T-helper 17 cell (primary cell): Measurements from ENCODE around the gene TNFRSF13B. TPM values are rescaled to one million over a fixed set of nuclear protein-coding genes. Genes with fewer than 3 reads are reported as not detected.
"Not testable (repeated sequence)": the region's sequence is repeated elsewhere in the genome, so short reads cannot be mapped to it uniquely, and the experiment has no call there.

Experiments used
- ATAC-seq: fragments of 150-1000 bp; cut with Tn5 transposase; 2 replicates; pipeline ENCODE4 v1.10.0; 2021; ENCODE audit warnings: mild to moderate bottlenecking, moderate library complexity
- DNase-seq, 3 donors: peaks; one replicate each; pipeline versions ENCODE4 v3.0.0 to v3.0.0-alpha.2; 2020 to 2021
- H3K9me3 ChIP-seq: one replicate; pipeline ENCODE4 v1.7.0; 2013; ENCODE audit warnings: low read length, mild to moderate bottlenecking; ENCODE audit not compliant: control insufficient read depth, poor library complexity, severe bottlenecking
- H3K27ac Mint-ChIP-seq: one replicate; pipeline ENCODE4 v1.8.0; 2022; ENCODE audit warnings: mild to moderate bottlenecking, moderate library complexity, mixed read lengths
- H3K27me3 Mint-ChIP-seq: one replicate; pipeline ENCODE4 v1.8.0; 2022; ENCODE audit warnings: mixed read lengths
- H3K36me3 Mint-ChIP-seq: one replicate; pipeline ENCODE4 v1.8.0; 2022; ENCODE audit warnings: low read depth, mixed read lengths
- H3K4me1 Mint-ChIP-seq: one replicate; pipeline ENCODE4 v1.8.0; 2022; ENCODE audit warnings: mild to moderate bottlenecking, mixed read lengths
- H3K4me3 Mint-ChIP-seq: one replicate; pipeline ENCODE4 v1.8.0; 2022; ENCODE audit warnings: mild to moderate bottlenecking, moderate library complexity, mixed read lengths
- total RNA-seq, 4 donors: library from RNA in 2 of 4; stranded (reverse) in 2 of 4; gene quantifications; one replicate each; pipeline ENCODE4 v1.2.3 and lab custom pipeline; 2022 to 2026

TNFRSF13B gene
- total RNA-seq, 2 donors from 2014 or later = 1.1 TPM; not detected in 1

DNA sequence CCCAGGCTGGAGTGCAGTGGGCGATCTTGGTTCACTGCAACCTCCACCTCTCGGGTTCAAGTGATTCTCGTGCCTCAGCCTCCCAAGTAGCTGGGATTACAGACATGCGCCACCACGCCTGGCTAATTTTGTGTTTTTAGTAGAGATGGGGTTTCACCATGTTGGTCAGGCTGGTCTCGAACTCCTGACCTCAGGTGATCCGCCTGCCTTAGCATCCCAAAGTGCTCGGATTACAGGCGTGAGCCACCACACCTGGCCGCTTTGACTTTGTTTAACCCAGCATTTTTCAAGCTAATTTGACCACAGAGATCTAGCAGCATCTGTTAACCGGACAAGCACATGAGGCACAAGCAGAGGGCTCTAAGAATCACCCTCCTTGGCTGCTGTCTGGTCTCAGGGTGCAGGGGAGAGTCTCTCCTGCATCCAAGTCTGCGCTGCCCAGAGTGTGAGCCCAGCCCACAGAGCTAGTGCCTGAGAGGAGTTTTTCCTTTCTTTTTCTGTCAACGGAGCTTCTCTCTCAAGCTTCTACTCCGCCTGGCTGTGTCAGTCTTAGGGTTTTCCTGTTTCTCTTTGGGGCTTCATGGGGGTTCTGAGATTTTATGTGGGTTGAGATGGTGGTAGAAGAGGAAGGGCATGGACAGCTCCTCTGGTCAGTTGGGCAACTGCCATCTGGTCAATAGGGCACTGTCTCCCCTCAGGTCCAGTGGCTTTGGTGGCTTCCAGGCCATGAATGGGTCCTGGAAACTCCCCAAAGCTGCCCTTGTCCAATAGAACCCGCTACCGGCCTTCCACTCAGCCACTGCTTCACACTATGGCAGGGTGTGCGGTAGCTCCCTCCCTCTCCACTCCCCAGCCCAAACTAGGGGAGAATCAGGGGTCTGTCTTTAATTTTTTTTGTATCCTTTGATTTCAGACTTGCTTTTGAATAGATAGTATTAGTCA is 59.6 kb downstream of the TNFRSF13B start:
- Mint-ChIP-seq H3K27ac (no peak overlapping the region), H3K4me3 (no peak overlapping the region), H3K36me3 (peaks cover 4% of the 10 kb centered on the region), H3K4me1 (peaks cover 10% of the 10 kb centered on the region), H3K27me3 (peaks cover 32% of the 10 kb centered on the region)
- no peaks in the 10 kb centered on the region for H3K9me3 ChIP-seq
- DNase-seq (no peak), ATAC-seq (no peak)

DNA sequence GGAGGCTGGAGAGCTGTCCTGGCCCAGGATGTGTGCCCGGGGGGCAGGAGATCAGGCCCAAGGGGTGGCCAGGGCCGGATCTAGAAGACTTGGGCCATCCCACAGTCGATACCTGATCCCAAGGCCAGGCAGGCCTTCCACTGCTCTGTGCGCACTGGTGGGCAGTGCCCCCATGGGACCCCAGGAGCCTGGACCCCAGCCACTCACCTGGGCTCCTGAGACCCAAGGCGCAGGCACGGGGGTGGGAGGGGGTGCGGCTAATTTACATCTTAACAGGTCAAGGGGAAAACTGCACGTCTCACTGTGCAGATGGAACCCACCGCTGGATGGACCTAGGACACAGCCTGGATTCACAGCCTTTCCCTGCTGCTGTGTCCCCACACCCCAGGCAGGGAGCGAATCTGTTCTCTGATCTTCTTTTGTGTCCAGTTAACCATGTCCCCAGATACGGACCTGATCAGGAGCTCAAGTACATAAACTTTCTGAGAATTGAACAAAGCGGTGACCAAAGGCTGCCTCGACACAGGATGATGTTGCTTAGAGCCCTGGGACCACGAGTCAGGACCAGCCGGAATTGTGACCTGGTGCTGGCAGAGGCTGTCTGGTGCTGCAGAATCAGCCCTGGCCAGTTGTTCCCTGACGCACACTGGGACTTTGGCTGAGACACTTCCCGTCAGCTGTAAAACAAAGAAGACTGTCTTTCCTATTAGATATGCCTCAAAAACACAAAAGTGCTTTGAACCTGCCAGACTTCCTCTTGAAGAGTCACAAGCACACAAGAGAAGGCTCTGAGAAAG is 60.6 kb downstream of the TNFRSF13B start:
- Mint-ChIP-seq H3K27me3 (peaks cover 38% of the 10 kb centered on the region), H3K36me3 (peaks cover 4% of the 10 kb centered on the region), H3K27ac (no peak overlapping the region), H3K4me1 (peaks cover 19% of the 10 kb centered on the region), H3K4me3 (no peak overlapping the region)
- no peak for DNase-seq
- no peak for ATAC-seq
- H3K9me3 ChIP-seq = no peaks in the 10 kb centered on the region

- Mint-ChIP-seq H3K4me1 (peaks cover 19% of the 10 kb centered on the region), H3K27me3 (peaks cover 48% of the 10 kb centered on the region), H3K4me3 (no peak overlapping the region), H3K27ac (no peak overlapping the region), H3K36me3 (peaks cover 4% of the 10 kb centered on the region)
- ATAC-seq (no peak), DNase-seq (no peak)
- no peaks in the 10 kb centered on the region for H3K9me3 ChIP-seq
These were observed 61.6 kb downstream of the TNFRSF13B start for GRCh38 chr17:16910341-16910740.

DNA sequence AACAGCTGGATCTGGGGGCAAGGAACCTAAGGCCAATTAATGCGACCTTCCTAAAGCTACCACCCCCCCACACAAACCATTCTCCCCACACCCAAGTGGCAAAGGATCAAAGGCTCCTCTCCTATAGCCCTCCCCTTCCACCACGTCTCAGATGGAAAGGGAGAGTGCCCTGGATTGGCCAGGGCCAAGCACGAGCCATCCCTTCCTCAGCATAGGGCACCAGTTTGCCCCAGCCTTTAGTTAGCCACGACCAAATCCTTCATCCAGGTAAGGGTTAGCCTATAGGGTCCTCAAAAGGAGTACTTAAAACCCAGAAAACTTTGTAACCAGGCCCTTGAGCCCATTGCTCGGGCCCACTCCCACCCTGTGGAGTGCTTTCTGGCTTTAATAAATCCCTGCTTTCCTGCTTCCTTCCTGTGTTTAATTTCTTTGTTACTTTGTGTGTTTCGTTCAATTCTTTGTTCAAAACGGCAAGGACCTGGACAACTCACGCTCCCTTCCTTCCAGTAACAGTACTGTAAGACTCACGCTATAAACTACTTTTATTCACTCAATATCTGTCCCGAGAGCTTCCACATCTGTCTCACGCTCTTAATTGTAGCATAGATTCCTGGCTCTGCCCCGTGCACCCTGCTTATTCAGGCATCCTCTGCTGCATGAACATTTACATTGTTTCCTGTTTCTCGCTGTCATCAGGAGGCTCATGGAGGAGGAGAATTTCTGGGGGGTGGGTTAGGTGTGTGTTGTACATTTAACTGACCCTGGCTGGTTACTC is 62.3 kb downstream of the TNFRSF13B start:
- DNase-seq = no peak
- Mint-ChIP-seq H3K4me3 (no peak overlapping the region), H3K27ac (no peak overlapping the region), H3K27me3 (peaks cover 52% of the 10 kb centered on the region), H3K4me1 (peaks cover 19% of the 10 kb centered on the region), H3K36me3 (peaks cover 4% of the 10 kb centered on the region)
- no peak for ATAC-seq
- no peaks in the 10 kb centered on the region for H3K9me3 ChIP-seq

- H3K9me3 ChIP-seq = no peaks in the 10 kb centered on the region
- DNase-seq (no peak), ATAC-seq (no peak)
- Mint-ChIP-seq H3K4me1 (peaks cover 19% of the 10 kb centered on the region), H3K36me3 (peaks cover 4% of the 10 kb centered on the region), H3K27ac (no peak overlapping the region), H3K27me3 (peaks cover 64% of the 10 kb centered on the region), H3K4me3 (no peak overlapping the region)
These were observed 63.6 kb downstream of the TNFRSF13B start for GRCh38 chr17:16908273-16908672.

GRCh38 chr17:16906680-16907079 is 65.2 kb downstream of the TNFRSF13B start:
- no peaks in the 10 kb centered on the region for H3K9me3 ChIP-seq
- DNase-seq = no peak
- peaks cover 4% of the 10 kb centered on the region for H3K36me3 Mint-ChIP-seq
- peaks cover 68% of the 10 kb centered on the region for H3K27me3 Mint-ChIP-seq
- H3K27ac Mint-ChIP-seq = no peak overlapping the region
- H3K4me3 Mint-ChIP-seq = peak overlapping the region; percentile 46
- ATAC-seq = no peak
- peaks cover 19% of the 10 kb centered on the region for H3K4me1 Mint-ChIP-seq

DNA sequence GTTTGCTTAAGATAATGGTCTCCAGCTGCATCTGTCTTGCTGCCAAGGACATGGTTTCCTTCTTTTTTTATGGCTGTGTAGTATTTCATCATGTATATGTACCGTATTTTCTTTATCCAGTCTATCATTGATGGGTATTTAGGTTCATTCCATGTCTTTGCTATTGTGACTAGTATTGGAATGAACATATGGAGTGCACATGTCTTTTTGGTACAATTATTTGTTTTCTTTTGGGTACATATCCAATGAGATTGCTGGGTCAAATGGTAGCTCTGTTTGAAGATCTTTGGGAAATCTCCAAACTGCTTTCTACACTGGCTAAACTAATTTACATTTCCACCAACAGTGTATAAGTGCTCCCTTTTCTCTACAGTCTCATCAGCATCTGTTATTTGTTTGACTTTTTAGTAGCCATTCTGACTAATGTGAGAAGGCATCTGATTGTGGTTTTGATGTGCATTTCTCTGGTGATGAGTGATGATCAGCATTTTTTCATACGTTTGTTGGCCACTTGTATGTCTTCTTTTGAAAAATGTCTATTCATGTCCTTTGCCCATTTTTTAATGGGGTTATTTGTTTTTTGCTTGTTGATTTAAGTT is 66.2 kb downstream of the TNFRSF13B start:
- H3K9me3 ChIP-seq = no peaks in the 10 kb centered on the region
- Mint-ChIP-seq H3K27me3 (peaks cover 76% of the 10 kb centered on the region), H3K4me1 (peaks cover 17% of the 10 kb centered on the region), H3K36me3 (peaks cover 4% of the 10 kb centered on the region), H3K27ac (no peak overlapping the region), H3K4me3 (no peak overlapping the region)
- DNase-seq = no peak
- ATAC-seq = no peak

GRCh38 chr17:16903070-16903469 is 68.8 kb downstream of the TNFRSF13B start:
- H3K27me3 Mint-ChIP-seq = peaks cover 68% of the 10 kb centered on the region

DNA sequence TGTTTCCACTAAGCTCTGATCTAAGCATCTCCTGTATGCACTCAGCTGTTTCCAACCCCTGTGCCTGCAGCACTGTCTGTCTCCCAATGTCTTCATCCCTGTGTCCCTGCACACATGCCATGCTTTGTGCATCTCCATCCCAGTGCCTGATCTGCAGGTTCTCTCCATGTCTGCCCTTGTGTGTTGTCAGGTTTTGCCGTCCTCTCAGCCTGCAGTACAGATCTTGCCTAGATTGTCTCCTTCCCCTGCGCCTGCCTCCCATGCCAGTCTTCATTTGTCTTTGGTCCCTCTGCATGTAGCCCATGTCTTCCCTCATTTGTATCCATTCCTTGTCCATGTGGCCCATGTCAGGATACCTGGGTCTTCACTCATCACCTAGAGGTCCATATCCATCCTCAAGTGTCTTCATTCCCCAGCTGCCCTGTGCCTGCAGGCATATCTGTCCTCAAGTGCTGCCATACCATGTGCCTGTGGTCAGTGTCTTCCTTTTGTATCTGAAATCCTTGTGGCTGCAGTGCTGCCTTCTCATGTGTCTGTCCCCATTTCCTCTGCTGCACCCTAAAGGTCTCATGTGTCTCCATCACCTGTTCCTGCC is 71.5 kb downstream of the TNFRSF13B start:
- no peaks in the 10 kb centered on the region for H3K9me3 ChIP-seq
- Mint-ChIP-seq H3K36me3 (peaks cover 6% of the 10 kb centered on the region), H3K4me3 (peak overlapping the region; percentile 8), H3K27me3 (peaks cover 52% of the 10 kb centered on the region), H3K27ac (no peak overlapping the region), H3K4me1 (peaks cover 3% of the 10 kb centered on the region)
- DNase-seq (no peak), ATAC-seq (no peak)

More at GRCh38 chr17:16903070-16903469, 68.8 kb downstream of the TNFRSF13B start:
- not testable (repeated sequence) for H3K9me3 ChIP-seq, H3K4me1 Mint-ChIP-seq, ATAC-seq, H3K27ac Mint-ChIP-seq, H3K4me3 Mint-ChIP-seq, DNase-seq, H3K36me3 Mint-ChIP-seq

DNA sequence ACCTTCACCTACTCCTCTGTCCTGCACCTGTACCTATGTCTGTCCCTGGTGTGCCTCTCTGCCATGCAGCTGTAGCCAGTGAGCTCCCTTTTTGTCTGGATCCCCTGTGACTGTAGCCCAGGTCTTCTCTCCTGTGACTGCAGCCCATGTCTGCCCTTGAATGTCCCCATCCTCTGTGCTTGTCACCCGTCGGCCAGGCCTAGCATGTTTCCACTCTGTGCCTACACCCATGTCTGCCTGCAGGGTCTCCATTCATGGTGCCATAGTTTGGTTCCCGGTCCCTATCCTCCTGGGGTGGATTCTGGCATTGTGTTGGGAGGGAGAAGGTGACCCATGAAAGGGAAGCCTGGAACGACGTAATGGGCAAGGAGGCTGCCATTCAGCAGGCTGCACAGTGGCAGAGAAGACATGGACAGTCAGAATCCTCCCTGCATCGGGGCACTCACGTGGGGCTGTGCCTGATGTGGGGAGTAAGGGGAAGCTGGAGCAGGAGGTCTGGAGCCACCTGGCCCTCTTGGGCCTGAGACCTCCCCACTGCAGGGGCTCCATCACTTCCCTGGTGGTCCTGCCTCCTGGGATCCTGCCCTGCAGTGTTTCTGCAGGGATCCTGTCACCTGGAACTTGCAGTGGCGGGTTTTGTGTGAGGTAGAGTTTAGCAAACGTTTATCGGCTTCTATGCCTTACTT is 74.6 kb downstream of the TNFRSF13B start:
- H3K27me3 Mint-ChIP-seq = peaks cover 31% of the 10 kb centered on the region
- not testable (repeated sequence) for DNase-seq, ATAC-seq

GRCh38 chr17:16896235-16896634 is 75.7 kb downstream of the TNFRSF13B start:
- DNase-seq, H3K36me3 Mint-ChIP-seq: not testable (repeated sequence)

More for the DNA sequence above, 74.6 kb downstream of the TNFRSF13B start:
- H3K4me3 Mint-ChIP-seq, H3K27ac Mint-ChIP-seq, H3K9me3 ChIP-seq, H3K36me3 Mint-ChIP-seq, H3K4me1 Mint-ChIP-seq: not testable (repeated sequence)

DNA sequence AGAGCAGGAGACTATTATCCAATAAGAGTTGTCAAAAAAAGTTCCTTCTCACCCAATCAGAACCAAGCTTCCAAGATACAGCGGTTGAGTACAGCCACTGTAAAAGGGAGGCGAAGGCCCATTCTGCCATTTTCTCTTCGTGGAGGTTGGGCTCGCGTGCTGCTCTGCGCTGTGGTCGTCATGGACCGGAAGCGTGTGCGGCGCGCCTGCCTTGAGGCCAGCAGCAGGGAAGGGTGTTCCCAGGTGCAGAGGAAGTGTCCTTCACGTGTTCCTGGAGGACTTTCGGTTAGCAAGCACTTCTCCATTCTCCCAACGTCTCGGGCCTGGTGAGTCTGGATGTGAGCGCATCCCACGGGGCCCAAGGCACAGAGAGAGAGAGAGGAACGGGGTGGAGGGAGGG is 78.4 kb downstream of the TNFRSF13B start:
- not testable (repeated sequence) for DNase-seq, ATAC-seq, H3K27me3 Mint-ChIP-seq, H3K4me3 Mint-ChIP-seq, H3K9me3 ChIP-seq, H3K4me1 Mint-ChIP-seq, H3K27ac Mint-ChIP-seq, H3K36me3 Mint-ChIP-seq

More at GRCh38 chr17:16896235-16896634, 75.7 kb downstream of the TNFRSF13B start:
- not testable (repeated sequence) for H3K9me3 ChIP-seq, ATAC-seq, H3K4me3 Mint-ChIP-seq, H3K27ac Mint-ChIP-seq, H3K4me1 Mint-ChIP-seq
- H3K27me3 Mint-ChIP-seq = peaks cover 20% of the 10 kb centered on the region
